Glomerular visceral epithelial cell (primary cell): Measurements from ENCODE around the gene RANBP10.

ENCODE experiments used
- DNase-seq: peaks from one replicate; pipeline ENCODE4 v3.0.0-alpha.2; 2016; ENCODE audit errors: extremely low spot score

RANBP10 gene

DNA sequence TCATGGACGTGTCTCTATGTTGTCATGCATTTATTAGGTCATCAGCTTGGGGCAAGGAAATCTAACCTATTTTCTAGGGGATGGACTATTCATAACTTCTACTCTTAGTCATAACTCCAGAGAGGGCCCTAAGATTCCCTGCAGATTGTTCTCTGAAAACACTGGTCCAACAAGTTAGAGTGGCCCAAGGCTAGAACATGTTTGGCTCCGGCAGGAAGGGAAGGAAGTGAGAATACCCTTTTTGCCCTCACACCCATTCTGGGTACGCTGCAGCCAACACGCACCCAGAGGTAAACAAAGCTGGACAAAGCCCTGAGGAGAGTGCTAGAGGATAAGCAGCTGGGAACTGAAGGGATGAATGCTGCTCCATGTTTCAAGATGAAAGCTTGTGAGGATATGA, 129.8 kb downstream of the RANBP10 start:
- no peak for DNase-seq

DNA sequence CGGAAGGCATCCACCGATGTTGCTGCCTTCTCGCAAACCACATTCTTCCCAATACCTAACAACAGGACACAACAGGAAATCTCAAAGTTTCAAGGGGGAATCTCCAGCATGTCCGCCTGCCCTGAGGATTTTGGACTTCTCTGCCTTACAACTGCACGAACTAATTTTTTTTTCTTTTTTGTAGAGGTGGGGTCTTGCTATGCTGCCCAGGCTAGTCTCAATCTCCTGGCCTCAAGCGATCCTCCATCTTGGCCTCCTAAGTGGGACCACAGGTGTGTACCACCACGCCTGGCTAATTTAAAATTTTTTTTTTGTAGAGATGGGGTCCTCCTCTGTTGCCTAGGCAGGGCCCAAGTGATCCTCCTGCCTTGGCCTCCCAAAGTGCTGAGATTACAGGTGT, 130.4 kb downstream of the RANBP10 start:
- no peak for DNase-seq

DNA sequence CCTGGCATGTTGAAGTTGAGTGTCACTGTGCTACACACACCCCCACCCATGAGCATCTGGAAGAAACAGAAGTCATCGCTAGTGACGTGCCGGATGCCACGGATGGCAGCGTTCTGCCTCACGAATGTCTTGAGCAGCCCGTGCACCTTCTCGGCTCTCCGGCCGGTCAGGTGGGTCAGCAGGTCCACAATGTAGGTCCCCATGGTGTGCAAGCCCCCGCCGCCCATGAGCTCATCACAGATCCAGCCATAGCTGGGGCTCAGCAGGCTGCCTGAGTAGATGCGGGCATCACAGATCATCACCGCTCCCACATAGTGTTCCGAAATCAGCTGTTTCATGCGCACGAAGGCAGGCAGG, 130.8 kb downstream of the RANBP10 start:
- DNase-seq = no peak

DNA sequence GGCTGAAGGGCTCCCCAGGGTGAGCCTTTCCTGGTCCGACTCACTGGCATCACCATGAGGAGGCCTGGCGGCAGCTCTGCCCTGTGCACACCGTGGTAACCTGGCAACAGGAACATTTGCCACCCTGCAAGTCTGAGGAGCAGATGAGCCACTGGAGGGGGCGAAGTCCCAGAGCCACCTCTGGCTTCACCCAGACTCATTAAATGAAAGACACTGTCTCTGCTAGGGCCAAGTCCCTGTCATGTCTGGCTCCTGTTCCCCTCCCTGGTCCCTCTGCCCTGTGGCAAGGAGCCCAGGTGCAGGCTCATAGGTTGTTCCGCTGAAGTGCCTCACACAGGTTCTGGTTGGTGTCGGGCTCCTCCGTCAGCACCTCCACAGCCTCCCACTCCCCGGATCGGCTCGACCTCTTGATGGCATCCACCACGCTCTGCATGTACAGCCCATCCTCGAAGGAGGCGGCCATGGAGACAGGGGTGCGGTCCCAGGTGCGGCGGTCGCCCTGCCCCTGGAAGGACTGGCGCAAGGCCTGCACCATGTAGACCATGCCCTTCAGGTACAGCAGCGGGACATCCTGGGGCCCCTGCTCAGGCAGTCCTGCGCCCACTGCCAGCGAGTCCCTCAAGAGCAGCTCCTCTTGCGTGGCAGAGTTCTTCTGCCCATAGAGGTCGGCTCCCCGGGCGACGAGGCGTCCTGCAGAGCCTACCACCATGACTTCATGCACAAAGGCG, 131.3 kb downstream of the RANBP10 start:
- no peak for DNase-seq

DNA sequence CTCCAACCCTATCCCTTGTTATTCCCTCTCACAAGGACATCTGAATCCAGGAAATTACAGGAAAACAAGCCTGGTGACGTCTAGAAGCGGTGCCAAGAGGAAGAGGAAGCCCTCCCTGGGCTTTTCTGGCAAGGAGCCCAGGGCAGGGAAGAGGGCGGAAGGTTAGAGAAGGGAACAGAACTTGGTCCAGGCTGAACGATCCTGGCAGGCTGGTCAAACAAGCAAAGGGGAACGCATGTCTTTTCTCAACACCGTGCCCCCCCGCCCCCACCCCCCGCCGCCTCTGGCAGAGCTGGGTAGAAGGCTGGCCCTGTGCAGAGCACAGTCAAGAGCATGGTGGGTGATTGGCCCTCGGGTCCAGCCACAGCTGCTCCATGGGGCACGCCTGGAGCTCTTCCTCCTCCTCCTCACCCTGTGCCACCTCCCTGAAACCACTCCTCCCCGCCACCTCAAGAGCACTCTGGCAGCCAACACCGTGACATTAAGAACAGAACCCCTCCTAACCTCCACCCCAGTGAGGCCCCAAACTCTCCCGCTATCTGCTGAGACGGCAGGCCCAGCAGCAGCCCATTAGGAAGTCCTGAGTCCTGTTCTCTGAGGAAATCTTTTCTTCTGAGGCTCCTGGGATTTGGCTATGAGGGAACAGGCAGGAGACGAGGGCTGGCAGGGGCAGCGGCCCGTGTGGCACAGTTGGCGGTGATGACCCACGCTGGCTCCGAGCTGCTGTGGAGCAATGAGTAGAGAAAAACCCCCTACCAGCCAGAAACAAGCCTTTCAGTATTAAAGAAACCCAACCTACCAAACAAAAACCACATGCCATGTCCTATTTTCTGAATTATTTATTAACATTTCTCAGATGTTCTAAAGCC, 132.4 kb downstream of the RANBP10 start:
- DNase-seq = no peak
